Suprapubic skin (tissue), 4 donors: ENCODE results near the gene FAM153A.
"Not testable (repeated sequence)": the region's sequence is repeated elsewhere in the genome, so short reads cannot be mapped to it uniquely, and the experiment has no call there.

Source experiments
- CTCF ChIP-seq, 2 donors: fragments of 200-600 bp in 1 of 2; fragments of 450-650 bp in 1 of 2; sonication (generic) in 1 of 2; IDR thresholded peaks; one replicate each; pipeline ENCODE4 v1.5.1; 2016 to 2019; ENCODE audit warnings: antibody characterized with exemption in 2 of 2, mild to moderate bottlenecking in 1 of 2, moderate library complexity in 1 of 2
- EP300 ChIP-seq: sonication (generic); formaldehyde crosslinking; IDR thresholded peaks from one replicate; pipeline ENCODE4 v1.6.1; 2017; ENCODE audit warnings: antibody characterized with exemption
- POLR2A ChIP-seq, 2 donors: fragments of 450-650 bp; IDR thresholded peaks; one replicate each; pipeline ENCODE4 v1.6.1; 2017; ENCODE audit warnings: antibody characterized with exemption in 2 of 2, mild to moderate bottlenecking in 2 of 2, moderate library complexity in 2 of 2
- POLR2AphosphoS5 ChIP-seq, 3 donors: sonication (generic); formaldehyde crosslinking; IDR thresholded peaks; one replicate each; pipeline ENCODE4 v1.6.1; 2017; ENCODE audit warnings: antibody characterized with exemption in 3 of 3

GRCh38 chr5:177689011-177689610 lies 93.6 kb downstream of the FAM153A start:
- not testable (repeated sequence) for TF ChIP-seq CTCF (IDR thresholded peaks at IDR 0.05); POLR2A (IDR thresholded peaks at IDR 0.05); EP300; POLR2AphosphoS5 (IDR thresholded peaks at IDR 0.05)
